Left colon (tissue), 2 donors: ENCODE results near the gene FOXP2. TPM values are rescaled to one million over a fixed set of nuclear protein-coding genes. Genes with fewer than 3 reads are reported as not detected.
"Not testable (repeated sequence)": the region's sequence is repeated elsewhere in the genome, so short reads cannot be mapped to it uniquely, and the experiment has no call there.

Experiments
- ATAC-seq: fragments of 200-7000 bp; cut with Tn5 transposase; one replicate; pipeline ENCODE4 v1.9.1; 2020; ENCODE audit warnings: mild to moderate bottlenecking, moderate library complexity
- DNase-seq, 2 donors: peaks; one replicate each; pipeline ENCODE4 v3.0.0-alpha.2; 2020
- intact Hi-C, 2 donors: fragments of 100-400 bp; cut with DNase I in 1 of 2; cut with micrococcal nuclease in 1 of 2; formaldehyde crosslinking; loops; one replicate each; pipeline versions ENCODE4 v1.11.2 to v1.14.0; 2022; cut with DNase I, micrococcal nuclease
- total RNA-seq, 2 donors: library from RNA; stranded (reverse); fragmentation: NEBNext Ultra II Directional; extraction: Animal tissue kit (Norgen Biotek cat#: 25700); gene quantifications; one replicate each; pipeline ENCODE4 v1.2.1, GENCODE V29; 2021
- donor health status: DM: no; HTN: no; CAD: no.
- donor health status: DM: yes; HTN: yes; CAD: no.

The FOXP2 gene
- total RNA-seq, 2 donors from 2014 or later = 12.8 to 21.1 TPM

- intact Hi-C loops = no loop called here
- no peak for DNase-seq
- ATAC-seq = no peak
These were observed 63.8 kb downstream of the FOXP2 start for GRCh38 chr7:114478384-114478783.

DNA sequence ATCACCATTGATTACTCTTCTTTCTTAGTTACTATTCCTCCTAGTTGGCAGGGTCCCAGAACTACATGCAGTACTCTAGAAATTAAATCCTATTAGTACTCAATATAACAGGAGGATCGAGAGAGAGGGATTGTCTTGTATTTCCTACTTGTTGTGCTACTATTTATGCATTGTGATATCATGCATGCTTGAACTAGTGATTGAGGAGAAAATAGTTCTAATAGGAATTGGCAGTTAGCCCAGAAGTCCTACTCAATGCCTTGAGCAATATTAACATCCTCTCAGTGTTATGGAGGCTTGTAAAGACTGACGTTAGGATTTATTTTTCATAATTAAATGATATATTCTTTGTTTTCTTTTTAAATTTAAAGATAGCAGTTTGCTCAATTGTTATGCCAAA, 67.4 kb downstream of the FOXP2 start:
- ATAC-seq = no peak
- intact Hi-C loops = no loop called here
- no peak for DNase-seq

DNA sequence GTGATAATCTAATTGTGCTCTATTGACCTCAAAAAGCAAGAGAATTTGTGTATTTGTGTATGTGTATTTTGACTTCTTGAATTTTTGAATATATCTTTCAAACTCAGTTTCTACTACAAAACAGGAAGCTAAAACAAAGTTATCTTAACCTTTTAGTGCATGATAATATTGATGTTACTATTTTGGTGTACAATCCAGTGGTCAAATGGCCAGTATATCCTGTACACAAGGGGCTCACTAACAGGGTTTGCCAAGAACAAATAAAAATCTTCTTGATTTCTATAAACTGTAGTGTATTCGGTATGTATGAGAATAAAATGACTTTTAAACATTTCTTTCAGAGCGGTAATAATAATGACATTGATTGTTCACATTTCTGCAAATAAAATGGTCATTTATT, 69.6 kb downstream of the FOXP2 start:
- intact Hi-C loops = no loop called here
- ATAC-seq (no peak), DNase-seq (no peak)

GRCh38 chr7:114487174-114487573, 72.6 kb downstream of the FOXP2 start:
- intact Hi-C loops = no loop called here
- DNase-seq = no peak
- no peak for ATAC-seq

GRCh38 chr7:114488696-114489095, 74.1 kb downstream of the FOXP2 start:
- intact Hi-C loops = no loop called here
- no peak for ATAC-seq

DNA sequence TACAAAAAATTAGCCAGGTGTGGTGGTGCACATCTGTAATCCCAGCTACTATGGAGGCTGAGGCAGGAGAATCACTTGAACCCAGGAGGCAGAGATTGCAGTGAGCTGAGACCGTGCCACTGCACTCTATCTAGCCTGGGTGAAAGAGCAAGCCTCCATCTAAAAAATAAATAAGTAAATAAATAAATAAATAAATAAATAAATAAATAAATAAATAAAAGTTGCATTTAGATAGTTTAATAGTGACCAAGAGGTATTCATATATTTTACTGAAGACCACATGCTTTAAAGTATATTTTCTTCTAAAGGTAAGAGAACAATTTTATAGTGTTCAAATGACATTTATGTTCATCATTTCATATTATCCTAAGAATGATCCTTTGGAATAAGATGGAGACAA, 82.9 kb downstream of the FOXP2 start:
- ATAC-seq, DNase-seq, intact Hi-C loops: not testable (repeated sequence)

More at GRCh38 chr7:114488696-114489095, 74.1 kb downstream of the FOXP2 start:
- DNase-seq = no peak

GRCh38 chr7:114502454-114503254, 88.0 kb downstream of the FOXP2 start:
- DNase-seq = no peak
- ATAC-seq = peak; percentile 97
- intact Hi-C loops = no loop called here

- no peak for ATAC-seq
- no peak for DNase-seq
- intact Hi-C loops = no loop called here
These were observed 90.0 kb downstream of the FOXP2 start for GRCh38 chr7:114504586-114504985.

DNA sequence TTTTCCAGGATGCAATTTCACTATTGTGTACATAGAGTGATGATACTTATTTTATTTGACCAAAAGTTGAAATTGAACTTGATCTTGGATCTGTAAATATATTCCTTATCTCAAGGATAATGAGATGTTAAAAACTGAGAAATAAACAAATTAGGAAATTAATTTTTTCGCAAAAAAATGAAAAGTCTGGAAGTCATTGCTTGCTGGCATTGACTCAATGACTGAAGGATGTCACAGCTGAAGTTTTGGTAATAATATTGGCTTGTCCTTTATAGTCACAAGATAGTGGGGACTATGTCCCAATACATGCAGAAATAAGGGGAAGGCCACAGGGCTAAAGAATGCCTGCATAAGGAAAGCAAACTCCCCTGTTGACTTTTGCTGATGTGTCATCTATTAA, 92.8 kb downstream of the FOXP2 start:
- intact Hi-C loops = no loop called here
- ATAC-seq = no peak
- DNase-seq = no peak

- ATAC-seq (no peak), DNase-seq (no peak)
- intact Hi-C loops = no loop called here
These were observed 93.5 kb downstream of the FOXP2 start for GRCh38 chr7:114508086-114508485.

GRCh38 chr7:114510824-114511223, 96.2 kb downstream of the FOXP2 start:
- DNase-seq, ATAC-seq, intact Hi-C loops: not testable (repeated sequence)

- DNase-seq (no peak), ATAC-seq (no peak)
- intact Hi-C loops = no loop called here
These were observed 104.6 kb downstream of the FOXP2 start for GRCh38 chr7:114519240-114519639.

GRCh38 chr7:114522081-114522480, 107.5 kb downstream of the FOXP2 start:
- DNase-seq (no peak), ATAC-seq (no peak)
- intact Hi-C loops = no loop called here

DNA sequence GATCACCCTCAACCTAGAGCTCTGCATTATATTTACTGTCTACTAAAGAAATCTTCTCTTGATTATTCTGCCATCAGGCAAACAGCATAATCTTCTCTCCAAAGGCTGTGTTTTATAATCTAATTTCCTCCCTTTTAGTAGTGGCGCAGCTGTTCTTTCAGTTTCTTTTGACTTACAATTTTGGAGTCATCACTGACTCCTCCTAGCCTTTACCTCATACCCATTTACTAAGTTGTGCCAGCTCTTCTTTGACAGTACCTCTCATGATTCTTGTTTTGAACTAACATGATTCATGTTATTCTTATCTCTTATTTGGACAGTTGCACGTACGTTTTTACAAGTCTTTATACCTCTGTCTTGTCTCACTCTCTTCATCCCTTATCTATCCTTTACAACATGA, 113.0 kb downstream of the FOXP2 start:
- peak; percentile 34 for ATAC-seq
- no peak for DNase-seq
- intact Hi-C loops = no loop called here

DNA sequence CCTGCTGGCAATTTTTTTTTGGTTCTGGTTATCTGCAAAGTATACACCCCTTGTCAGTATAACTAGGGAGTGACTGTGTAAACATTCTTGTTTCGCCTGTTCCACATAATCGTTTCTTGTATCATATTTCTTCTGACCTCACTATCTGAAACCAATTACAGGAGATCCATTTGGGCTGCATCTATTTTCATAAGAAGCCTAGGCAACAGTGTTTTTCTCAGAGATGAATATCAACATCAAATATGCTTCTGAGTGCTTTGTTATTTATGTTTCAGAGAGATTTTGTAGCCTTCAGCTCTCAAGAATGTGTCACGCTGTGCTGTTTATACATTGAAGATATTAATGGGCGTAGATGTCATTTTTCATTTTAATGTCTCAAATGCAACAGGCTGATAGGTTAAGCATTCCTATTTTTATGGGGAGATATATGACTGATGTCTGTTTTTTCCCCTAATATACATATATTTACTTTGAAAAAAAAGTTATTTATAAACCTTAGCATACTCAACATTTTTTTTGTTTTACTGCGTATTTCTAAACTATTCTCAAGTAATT, 115.5 kb downstream of the FOXP2 start:
- DNase-seq = no peak
- intact Hi-C loops = no loop called here
- peak; percentile 67 for ATAC-seq

DNA sequence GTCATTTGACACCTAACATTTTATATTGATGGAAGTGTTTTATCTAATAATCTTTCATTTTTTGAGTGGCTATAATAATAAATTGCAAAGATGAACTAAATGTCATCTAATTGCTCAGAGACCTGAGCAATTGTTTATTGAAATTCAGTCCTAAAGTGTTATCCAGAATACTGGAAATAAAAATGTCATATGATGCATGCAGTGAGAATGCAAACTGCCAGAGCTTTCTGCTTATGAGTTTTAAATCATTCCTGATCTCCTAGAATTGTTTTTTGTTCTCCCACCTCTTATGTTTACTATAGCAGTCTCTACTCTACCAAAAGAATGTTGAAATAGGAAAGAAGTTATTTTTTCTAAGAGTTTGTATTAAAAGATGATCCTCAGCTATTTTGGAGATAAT, 116.7 kb downstream of the FOXP2 start:
- no peak for DNase-seq
- ATAC-seq = no peak
- intact Hi-C loops = no loop called here

DNA sequence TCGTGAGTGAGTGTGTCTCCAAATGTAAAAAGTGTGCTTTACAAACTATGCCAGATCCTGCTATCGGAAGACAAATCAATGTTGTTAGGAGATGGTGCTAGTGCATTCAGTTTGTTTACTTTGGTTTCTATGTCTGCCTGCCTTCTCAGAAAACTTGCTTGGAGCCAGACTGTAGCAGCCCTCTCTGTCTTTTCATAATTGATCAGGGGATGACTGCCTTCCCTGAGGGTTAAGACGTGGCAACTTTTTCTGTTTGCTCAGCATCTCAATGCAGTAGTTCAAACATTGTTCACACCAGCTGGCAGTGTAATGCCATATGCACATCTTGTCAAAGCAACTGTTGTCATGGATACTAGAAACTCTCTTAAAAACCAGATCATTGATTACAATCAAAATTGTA, 118.5 kb downstream of the FOXP2 start:
- intact Hi-C loops = no loop called here
- no peak for ATAC-seq

DNA sequence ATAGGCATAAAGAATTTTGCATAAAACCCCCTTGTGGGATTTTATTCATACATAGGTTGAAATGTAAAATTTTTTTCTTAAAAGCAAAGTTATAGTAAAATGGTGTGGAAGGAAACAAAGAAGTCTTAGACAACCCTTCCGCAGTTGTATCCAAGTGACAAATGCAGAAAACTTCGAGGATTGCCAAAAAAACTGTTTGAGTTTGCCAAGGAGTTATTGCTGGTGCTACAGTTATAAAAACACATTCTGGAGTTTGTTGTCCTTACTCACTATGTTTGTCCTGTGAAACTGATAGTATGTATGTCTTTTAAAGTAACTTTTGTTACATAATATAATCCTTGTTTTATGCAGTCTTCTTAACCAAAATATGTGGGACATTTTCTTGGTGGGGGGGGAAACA, 120.3 kb downstream of the FOXP2 start:
- DNase-seq = no peak
- intact Hi-C loops = no loop called here

More for the DNA sequence above, 118.5 kb downstream of the FOXP2 start:
- no peak for DNase-seq

DNA sequence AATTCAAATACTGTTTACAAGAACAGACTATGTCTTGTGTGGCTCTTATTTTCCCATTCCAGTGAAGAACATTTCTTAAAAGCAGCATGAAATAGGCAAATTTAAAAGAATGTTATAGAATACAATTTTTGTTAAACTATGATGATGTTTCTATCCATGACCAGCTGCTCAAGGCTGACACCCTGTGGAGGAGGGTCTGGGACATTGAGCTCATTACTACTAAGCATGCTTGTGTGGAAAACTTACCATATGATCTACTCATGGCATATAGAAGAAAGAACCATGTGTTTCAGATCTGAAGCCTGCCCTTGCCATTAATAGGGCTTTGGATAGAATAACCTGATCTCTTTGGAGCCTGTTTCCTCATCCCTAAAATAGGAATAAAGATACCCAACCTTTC, 125.0 kb downstream of the FOXP2 start:
- intact Hi-C loops = no loop called here
- DNase-seq (peak in 1 of 2 donors; percentile 31), ATAC-seq (peak; percentile 61)

More for the DNA sequence above, 120.3 kb downstream of the FOXP2 start:
- ATAC-seq = peak; percentile 50

- ATAC-seq = no peak
- DNase-seq = no peak
- intact Hi-C loops = no loop called here
These were observed 125.7 kb downstream of the FOXP2 start for GRCh38 chr7:114540291-114540690.

- ATAC-seq, DNase-seq, intact Hi-C loops: not testable (repeated sequence)
These were observed 132.7 kb downstream of the FOXP2 start for GRCh38 chr7:114547346-114547745.
